B cell (primary cell): Measurements from ENCODE around the gene PCSK6. TPM values are rescaled to one million over a fixed set of nuclear protein-coding genes. Genes with fewer than 3 reads are reported as not detected.

ENCODE experiments used
- ATAC-seq: fragments of 200-7000 bp; cut with Tn5 transposase; one replicate; pipeline ENCODE4 v1.10.0; 2021; ENCODE audit warnings: low read depth, mild to moderate bottlenecking, moderate number of reproducible peaks, moderate library complexity
- CTCF ChIA-PET: fragments of 350-600 bp; sonication (Branson Sonifier 250); formaldehyde crosslinking; loops from one replicate; lab custom pipeline; 2021; ENCODE audit warnings: antibody characterized with exemption, inconsistent platforms; lab: Charles Lee
- POLR2A ChIA-PET: fragments of 350-600 bp; sonication (Branson Sonifier 250); formaldehyde crosslinking; loops from one replicate; lab custom pipeline; 2021; ENCODE audit warnings: antibody characterized with exemption; lab: Charles Lee
- DNase-seq: peaks from one replicate; pipeline ENCODE4 v3.0.0; 2013
- H2AFZ ChIP-seq: 2 replicates; pipeline ENCODE4 v1.6.1; 2012; ENCODE audit warnings: mild to moderate bottlenecking, low read depth, low read length; ENCODE audit not compliant: insufficient read depth, poor library complexity, severe bottlenecking
- H3K27ac ChIP-seq, 2 donors: 1 replicate in 1 of 2; 2 replicates in 1 of 2; pipeline ENCODE4 v1.5.1; 2012 to 2013; ENCODE audit warnings: low read length in 2 of 2, mild to moderate bottlenecking in 2 of 2, moderate library complexity in 1 of 2
- H3K27me3 ChIP-seq, 4 experiments: fragments of 200-600 bp in 1 of 4; sonication (generic) in 1 of 4; replicated peaks in 1 of 4; 1 replicate in 2 of 4; 2 replicates in 2 of 4; pipeline versions ENCODE4 v1.6.1 to v1.7.0; 2013 to 2016; ENCODE audit warnings: low read length in 3 of 4, mild to moderate bottlenecking in 2 of 4, mixed read lengths in 1 of 4, moderate library complexity in 1 of 4; ENCODE audit not compliant: insufficient read depth in 4 of 4, control insufficient read depth in 3 of 4; ENCODE audit errors: control extremely low read depth in 1 of 4
- H3K36me3 ChIP-seq, 2 experiments: replicated peaks in 1 of 2; 1 replicate in 1 of 2; 2 replicates in 1 of 2; pipeline versions ENCODE4 v1.6.1 to v1.7.1; 2013; ENCODE audit warnings: low read length in 1 of 2; ENCODE audit not compliant: insufficient read depth in 2 of 2, control insufficient read depth in 1 of 2; ENCODE audit errors: control extremely low read depth in 1 of 2, extremely low read depth in 1 of 2
- H3K4me1 ChIP-seq, 2 donors: fragments of 200-600 bp in 1 of 2; sonication (generic) in 1 of 2; 1 replicate in 1 of 2; 2 replicates in 1 of 2; pipeline versions ENCODE4 v1.5.1 to v1.6.1; 2013 to 2017; ENCODE audit warnings: low read length in 2 of 2; ENCODE audit not compliant: control insufficient read depth in 2 of 2, insufficient read depth in 2 of 2
- H3K4me2 ChIP-seq: replicated peaks from 2 replicates; pipeline ENCODE3; 2012; ENCODE audit warnings: mild to moderate bottlenecking, low read depth, low read length; ENCODE audit not compliant: poor library complexity, severe bottlenecking
- H3K4me3 ChIP-seq, 5 experiments: fragments of 200-600 bp in 1 of 5; sonication (generic) in 1 of 5; 1 replicate in 3 of 5; 2 replicates in 2 of 5; pipeline versions ENCODE4 v1.5.1 to v1.7.0; 2011 to 2016; ENCODE audit warnings: low read length in 4 of 5, mild to moderate bottlenecking in 4 of 5, low read depth in 2 of 5, control low read depth in 1 of 5, moderate library complexity in 1 of 5; ENCODE audit not compliant: insufficient read depth in 1 of 5; ENCODE audit errors: control extremely low read depth in 1 of 5, extremely low read depth in 1 of 5
- H3K79me2 ChIP-seq: fragments of 200-600 bp; sonication (generic); one replicate; pipeline ENCODE4 v1.6.0; 2016; ENCODE audit warnings: low read length; ENCODE audit not compliant: control insufficient read depth, insufficient read depth
- H3K9ac ChIP-seq: fragments of 200-600 bp; sonication (generic); 2 replicates; pipeline ENCODE4 v1.6.1; 2017; ENCODE audit warnings: mild to moderate bottlenecking, low read length, moderate library complexity
- H3K9me3 ChIP-seq, 3 donors: one replicate each; pipeline versions ENCODE4 v1.6.1 to v1.7.1; 2013; ENCODE audit warnings: low read length in 2 of 3; ENCODE audit not compliant: control insufficient read depth in 2 of 3, insufficient read depth in 1 of 3; ENCODE audit errors: control extremely low read depth in 1 of 3
- H4K20me1 ChIP-seq: 2 replicates; pipeline ENCODE4 v1.6.0; 2012; ENCODE audit warnings: mild to moderate bottlenecking, low read length; ENCODE audit not compliant: insufficient read depth, control insufficient read depth, poor library complexity, severe bottlenecking
- H3K27ac Mint-ChIP-seq: one replicate; pipeline ENCODE4 v1.8.0; 2021; ENCODE audit warnings: mixed read lengths
- H3K27me3 Mint-ChIP-seq: one replicate; pipeline ENCODE4 v1.8.0; 2021; ENCODE audit warnings: mixed read lengths
- H3K4me1 Mint-ChIP-seq: one replicate; pipeline ENCODE4 v1.8.0; 2021; ENCODE audit warnings: mixed read lengths
- H3K4me3 Mint-ChIP-seq: one replicate; pipeline ENCODE4 v1.8.0; 2021; ENCODE audit warnings: mixed read lengths
- H3K9me3 Mint-ChIP-seq: one replicate; pipeline ENCODE4 v1.8.0; 2022; ENCODE audit warnings: mixed read lengths; ENCODE audit not compliant: insufficient read depth
- EZH2 ChIP-seq: IDR thresholded peaks from 2 replicates; pipeline ENCODE4 v1.6.1; 2012; ENCODE audit warnings: borderline replicate concordance, low read depth, mild to moderate bottlenecking, moderate library complexity, low read length; ENCODE audit not compliant: insufficient read depth, poor library complexity, severe bottlenecking
- WGBS: methylation state at CpG from one replicate; pipeline ENCODE4 v1.1.5; 2013; ENCODE audit warnings: missing lambda C conversion rate; ENCODE audit not compliant: insufficient coverage; 5-methylcytosine and 5-hydroxymethylcytosine counted together
- intact Hi-C: fragments of 100-400 bp; cut with micrococcal nuclease; formaldehyde crosslinking; loops from one replicate; pipeline ENCODE4 v1.10.0; 2022
- polyA plus RNA-seq: library from polyadenylated mRNA; depleted of rRNA; stranded (reverse); fragments of >200 nt; gene quantifications from 2 replicates; pipeline ENCODE4 v1.2.3, GENCODE V29; 2012
- total RNA-seq, 2 donors: library from RNA; stranded (reverse); fragments of 120-200 nt in 1 of 2; gene quantifications; 1 replicate in 1 of 2; 2 replicates in 1 of 2; pipeline versions ENCODE4 v1.2.3 to v1.2.4, GENCODE V29; 2013 to 2022
- TF ChIP-seq, protein P1 (sequence below): fragments of 200-600 bp; IDR thresholded peaks from one replicate; pipeline ENCODE4 v1.8.0; 2022; ENCODE audit warnings: antibody characterized with exemption, mild to moderate bottlenecking

PCSK6 gene
- total and polyA plus RNA-seq, 2 donors (not counting 1 experiment from before 2014, with no cell fraction given) = 0.66 to 1.6 TPM

GRCh38 chr15:101338502-101339057 is 150.9 kb downstream of the PCSK6 start:
- H4K20me1 ChIP-seq = no peaks in the 10 kb centered on the region
- H3K9ac ChIP-seq = no peak overlapping the region
- Mint-ChIP-seq H3K27ac (no peak overlapping the region), H3K9me3 (no peaks in the 10 kb centered on the region), H3K27me3 (peaks cover 21% of the 10 kb centered on the region), H3K4me3 (no peak overlapping the region), H3K4me1 (peaks cover 10% of the 10 kb centered on the region)
- no peak for ATAC-seq
- POLR2A ChIA-PET = no interaction called here
- H3K4me3 ChIP-seq = no peak overlapping the region
- H3K4me1 ChIP-seq = peaks cover 4 to 7% of the 10 kb centered on the region in 2 donors
- H3K9me3 ChIP-seq = peaks cover 5 to 33% (median 14%) of the 10 kb centered on the region in 3 donors
- H3K27ac ChIP-seq = no peak overlapping the region
- intact Hi-C loops = no loop called here
- WGBS = no CpG with 5 or more reads among the region's 1 CpG
- H3K27me3 ChIP-seq = peaks cover 0 to 10% (median 0%) of the 10 kb centered on the region in 4 experiments
- DNase-seq = no peak
- H3K36me3 ChIP-seq = no peaks in the 10 kb centered on the region
- TF ChIP-seq EZH2 = no peak
- TF ChIP-seq, protein P1, sequence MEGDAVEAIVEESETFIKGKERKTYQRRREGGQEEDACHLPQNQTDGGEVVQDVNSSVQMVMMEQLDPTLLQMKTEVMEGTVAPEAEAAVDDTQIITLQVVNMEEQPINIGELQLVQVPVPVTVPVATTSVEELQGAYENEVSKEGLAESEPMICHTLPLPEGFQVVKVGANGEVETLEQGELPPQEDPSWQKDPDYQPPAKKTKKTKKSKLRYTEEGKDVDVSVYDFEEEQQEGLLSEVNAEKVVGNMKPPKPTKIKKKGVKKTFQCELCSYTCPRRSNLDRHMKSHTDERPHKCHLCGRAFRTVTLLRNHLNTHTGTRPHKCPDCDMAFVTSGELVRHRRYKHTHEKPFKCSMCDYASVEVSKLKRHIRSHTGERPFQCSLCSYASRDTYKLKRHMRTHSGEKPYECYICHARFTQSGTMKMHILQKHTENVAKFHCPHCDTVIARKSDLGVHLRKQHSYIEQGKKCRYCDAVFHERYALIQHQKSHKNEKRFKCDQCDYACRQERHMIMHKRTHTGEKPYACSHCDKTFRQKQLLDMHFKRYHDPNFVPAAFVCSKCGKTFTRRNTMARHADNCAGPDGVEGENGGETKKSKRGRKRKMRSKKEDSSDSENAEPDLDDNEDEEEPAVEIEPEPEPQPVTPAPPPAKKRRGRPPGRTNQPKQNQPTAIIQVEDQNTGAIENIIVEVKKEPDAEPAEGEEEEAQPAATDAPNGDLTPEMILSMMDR = no peak
- CTCF ChIA-PET = interaction anchor here (1.6 kb wide), 1 partner anchor 39 kb away, joined by 3 read pairs; no protein-coding TSS in a partner anchor
- H3K4me2 ChIP-seq = no peak overlapping the region
- H2AFZ ChIP-seq = no peak overlapping the region
- no peaks in the 10 kb centered on the region for H3K79me2 ChIP-seq

- peaks cover 4 to 12% of the 10 kb centered on the region in 2 donors for H3K4me1 ChIP-seq
- intact Hi-C loops = no loop called here
- no peaks in the 10 kb centered on the region for H3K36me3 ChIP-seq
- no peak overlapping the region for H3K4me2 ChIP-seq
- POLR2A ChIA-PET = no interaction called here
- DNase-seq (no peak), ATAC-seq (no peak)
- 33% methylated on average over 4 of the region's 7 CpGs for WGBS
- H3K27ac ChIP-seq = no peak overlapping the region
- no peaks in the 10 kb centered on the region for H3K79me2 ChIP-seq
- H3K9me3 ChIP-seq = peaks cover 5 to 39% (median 18%) of the 10 kb centered on the region in 3 donors
- no peak overlapping the region for H3K9ac ChIP-seq
- Mint-ChIP-seq H3K27me3 (peaks cover 18% of the 10 kb centered on the region), H3K9me3 (no peaks in the 10 kb centered on the region), H3K4me3 (no peak overlapping the region), H3K27ac (no peak overlapping the region), H3K4me1 (peaks cover 10% of the 10 kb centered on the region)
- H2AFZ ChIP-seq = no peak overlapping the region
- no peak overlapping the region for H3K4me3 ChIP-seq
- CTCF ChIA-PET = no interaction called here
- peaks cover 0 to 10% (median 0%) of the 10 kb centered on the region in 4 experiments for H3K27me3 ChIP-seq
- H4K20me1 ChIP-seq = no peaks in the 10 kb centered on the region
- TF ChIP-seq, protein P1 = no peak
- no peak for TF ChIP-seq EZH2
Observed at GRCh38 chr15:101337976-101338375, 151.5 kb downstream of the PCSK6 start.
